ENCODE results near the gene MRPS25.

The MRPS25 gene

GRCh38 chr3:15032650-15033049 is 32.5 kb downstream of the MRPS25 start:
- H3K4me3 ChIP-seq (ENCODE audit: low read depth, low read length), result no peak overlapping the region
- TF ChIP-seq, protein P1, sequence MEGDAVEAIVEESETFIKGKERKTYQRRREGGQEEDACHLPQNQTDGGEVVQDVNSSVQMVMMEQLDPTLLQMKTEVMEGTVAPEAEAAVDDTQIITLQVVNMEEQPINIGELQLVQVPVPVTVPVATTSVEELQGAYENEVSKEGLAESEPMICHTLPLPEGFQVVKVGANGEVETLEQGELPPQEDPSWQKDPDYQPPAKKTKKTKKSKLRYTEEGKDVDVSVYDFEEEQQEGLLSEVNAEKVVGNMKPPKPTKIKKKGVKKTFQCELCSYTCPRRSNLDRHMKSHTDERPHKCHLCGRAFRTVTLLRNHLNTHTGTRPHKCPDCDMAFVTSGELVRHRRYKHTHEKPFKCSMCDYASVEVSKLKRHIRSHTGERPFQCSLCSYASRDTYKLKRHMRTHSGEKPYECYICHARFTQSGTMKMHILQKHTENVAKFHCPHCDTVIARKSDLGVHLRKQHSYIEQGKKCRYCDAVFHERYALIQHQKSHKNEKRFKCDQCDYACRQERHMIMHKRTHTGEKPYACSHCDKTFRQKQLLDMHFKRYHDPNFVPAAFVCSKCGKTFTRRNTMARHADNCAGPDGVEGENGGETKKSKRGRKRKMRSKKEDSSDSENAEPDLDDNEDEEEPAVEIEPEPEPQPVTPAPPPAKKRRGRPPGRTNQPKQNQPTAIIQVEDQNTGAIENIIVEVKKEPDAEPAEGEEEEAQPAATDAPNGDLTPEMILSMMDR (IDR thresholded peaks at IDR 0.05; ENCODE audit: low read depth, low read length), result no peak

DNA sequence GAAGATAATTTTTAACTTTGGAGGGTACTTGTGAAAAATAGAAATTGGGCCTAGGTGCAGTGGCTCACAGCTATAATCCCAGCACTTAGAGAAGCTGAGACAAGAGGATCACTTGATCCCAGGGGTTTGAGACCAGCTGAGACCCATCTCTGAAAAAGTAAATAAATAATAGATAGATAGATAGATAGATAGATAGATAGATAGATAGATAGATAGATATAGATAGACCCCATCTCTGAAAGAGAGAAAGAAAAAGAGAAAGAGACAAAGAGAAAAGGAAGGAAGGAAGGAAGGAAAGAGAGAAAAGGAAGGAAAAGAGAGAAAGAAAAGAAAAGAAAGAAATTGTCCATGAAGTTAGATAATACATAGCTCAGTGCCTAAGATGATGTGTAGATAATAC is 35.5 kb downstream of the MRPS25 start:
- no peak overlapping the region for H3K4me3 ChIP-seq (ENCODE audit: low read depth, low read length)
- TF ChIP-seq, protein P1 (IDR thresholded peaks at IDR 0.05; ENCODE audit: low read depth, low read length), result no peak

DNA sequence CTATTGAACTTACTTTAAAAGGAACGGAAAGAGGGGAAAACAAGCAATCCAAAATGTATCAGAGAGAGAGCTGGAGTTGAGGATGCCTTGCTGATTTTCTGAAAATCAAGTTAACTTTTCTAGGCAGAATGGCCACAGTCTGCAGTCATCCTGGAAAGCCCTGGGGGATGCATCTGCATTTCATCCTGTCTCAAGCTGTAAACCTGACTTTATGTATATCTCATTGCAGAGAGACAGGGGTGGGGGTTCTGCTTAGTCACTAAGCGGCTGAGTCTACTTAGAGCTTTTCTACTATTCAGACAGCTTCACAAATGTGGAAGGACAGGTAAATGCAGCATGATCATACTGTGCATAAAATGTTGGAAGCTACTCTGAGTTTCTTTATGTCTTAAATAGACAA is 41.4 kb downstream of the MRPS25 start:
- H3K4me3 ChIP-seq (ENCODE audit: low read depth, low read length), result no peak overlapping the region
- TF ChIP-seq, protein P1 (IDR thresholded peaks at IDR 0.05; ENCODE audit: low read depth, low read length), result no peak

GRCh38 chr3:15023249-15023648 is 41.9 kb downstream of the MRPS25 start:
- TF ChIP-seq, protein P1 (IDR thresholded peaks at IDR 0.05; ENCODE audit: low read depth, low read length), result no peak
- no peak overlapping the region for H3K4me3 ChIP-seq (ENCODE audit: low read depth, low read length)

DNA sequence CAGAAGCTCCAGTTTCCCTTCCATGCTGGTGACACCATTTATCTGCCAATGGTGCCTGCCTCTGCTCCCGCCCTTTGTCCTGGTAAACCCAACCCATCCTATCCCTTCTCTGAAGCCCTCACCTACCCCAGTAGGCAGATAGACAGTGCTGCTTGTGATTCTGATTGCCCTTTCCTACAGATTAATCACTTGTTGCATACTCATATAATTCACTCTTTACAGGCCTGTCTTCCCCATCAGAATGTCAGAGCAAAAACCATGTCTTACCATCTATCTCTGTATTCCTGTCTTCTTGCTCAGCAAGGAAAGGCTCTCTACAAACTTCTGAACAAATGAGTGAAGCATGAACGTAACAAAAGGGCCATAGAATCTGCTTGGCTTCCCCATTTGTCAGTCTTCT is 47.9 kb downstream of the MRPS25 start:
- no peak overlapping the region for H3K4me3 ChIP-seq (ENCODE audit: low read depth, low read length)
- TF ChIP-seq, protein P1 (IDR thresholded peaks at IDR 0.05; ENCODE audit: low read depth, low read length), result no peak

GRCh38 chr3:15015456-15015855 is 49.7 kb downstream of the MRPS25 start:
- H3K4me3 ChIP-seq (ENCODE audit: low read depth, low read length), result no peak overlapping the region
- TF ChIP-seq, protein P1 (IDR thresholded peaks at IDR 0.05; ENCODE audit: low read depth, low read length), result no peak

DNA sequence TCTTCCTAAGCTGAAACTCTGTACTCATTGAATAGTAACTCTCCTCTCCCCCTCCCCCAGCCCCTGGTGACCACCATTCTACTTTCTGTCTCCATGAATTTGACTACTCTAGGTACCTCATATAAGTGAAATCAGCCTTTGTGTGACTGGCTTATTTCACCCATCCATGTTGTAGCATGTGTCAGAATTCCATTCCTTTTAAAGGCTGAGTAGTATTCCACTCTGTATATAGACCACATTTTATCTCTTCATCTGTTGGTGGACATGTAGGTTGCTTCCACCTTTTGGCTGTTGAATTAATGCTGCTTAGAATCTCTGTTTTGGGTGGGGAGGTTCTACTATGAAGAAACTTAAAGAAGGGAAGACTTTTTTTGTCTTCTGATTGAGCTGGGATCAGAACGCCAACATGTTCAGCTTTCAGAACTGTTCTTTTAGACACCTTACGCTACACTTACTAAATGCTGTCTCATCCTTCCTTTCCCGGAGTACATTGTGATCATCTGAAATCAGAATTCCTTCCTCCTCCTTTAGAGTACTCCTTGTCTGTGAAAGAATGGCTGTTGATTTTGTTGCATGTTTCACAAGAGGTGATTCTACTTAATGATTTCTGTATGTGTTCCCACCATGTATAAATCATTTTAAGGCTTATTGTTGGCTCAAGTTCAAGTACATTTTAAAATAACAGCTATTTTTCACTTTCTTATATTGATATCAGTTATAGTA is 50.3 kb downstream of the MRPS25 start:
- no peak overlapping the region for H3K4me3 ChIP-seq (ENCODE audit: low read depth, low read length)
- TF ChIP-seq, protein P1 (IDR thresholded peaks at IDR 0.05; ENCODE audit: low read depth, low read length), result no peak

All from WI38 (cell line).